NCI-H1417 (cell line): ENCODE data around the gene HTR5A.
"Not testable (repeated sequence)": the region's sequence is repeated elsewhere in the genome, so short reads cannot be mapped to it uniquely, and the experiment has no call there.

Source experiments
- DNase-seq, 3 experiments: peaks; one replicate each; lab custom pipeline; 2025; lab: John Stamatoyannopoulos, UW

HTR5A gene

GRCh38 chr7:155069992-155070751, at the start of gene HTR5A:
Gene HTR5A, plus strand, starts transcription at chr7:155070324. Its CDS starts 576 bp downstream, at chr7:155070900.
- peak in 2 of 3 experiments; percentile 57 to 63 for DNase-seq

DNA sequence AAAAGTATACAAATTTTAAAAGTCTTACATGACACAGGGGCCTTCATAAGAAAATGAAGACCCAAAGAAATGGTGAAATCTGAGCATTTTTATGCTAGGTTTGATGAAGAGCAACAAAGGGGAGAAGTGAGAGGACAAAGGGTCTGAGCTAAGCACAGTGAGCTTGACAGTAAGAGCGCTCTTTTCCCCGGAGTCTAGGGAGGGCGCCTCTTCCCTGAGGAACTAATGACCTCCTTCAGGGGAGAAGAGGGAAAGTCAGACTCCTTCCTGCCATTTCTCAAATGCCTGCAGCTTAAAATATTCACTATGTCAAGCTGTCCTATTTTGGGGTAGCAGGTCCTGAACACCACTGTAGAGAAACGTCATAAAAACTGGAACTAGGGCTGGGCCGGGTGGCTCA, 49.1 kb upstream of the HTR5A start:
- DNase-seq, result no peak

- no peak for DNase-seq
Measured at GRCh38 chr7:155021699-155022145, 48.4 kb upstream of the HTR5A start.

DNA sequence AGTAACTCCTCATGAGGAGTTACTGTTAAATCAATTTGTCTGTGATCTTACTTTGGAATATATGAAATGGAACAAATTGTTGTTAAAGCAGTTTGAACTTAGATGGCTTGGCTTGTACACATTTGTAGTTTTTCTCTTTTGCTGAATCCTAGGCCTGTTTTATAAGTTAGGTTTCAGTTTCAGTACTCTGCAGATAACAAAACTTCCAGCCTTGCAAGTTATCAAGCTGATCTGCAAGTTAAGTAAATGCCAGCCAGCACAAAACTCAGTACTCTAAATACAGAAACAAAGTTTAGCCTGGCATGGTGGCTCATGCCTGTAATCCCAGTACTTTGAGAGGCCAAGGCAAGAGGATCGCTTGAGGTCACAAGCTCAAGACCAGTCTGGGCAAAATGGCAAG, 42.2 kb upstream of the HTR5A start:
- DNase-seq, result no peak

DNA sequence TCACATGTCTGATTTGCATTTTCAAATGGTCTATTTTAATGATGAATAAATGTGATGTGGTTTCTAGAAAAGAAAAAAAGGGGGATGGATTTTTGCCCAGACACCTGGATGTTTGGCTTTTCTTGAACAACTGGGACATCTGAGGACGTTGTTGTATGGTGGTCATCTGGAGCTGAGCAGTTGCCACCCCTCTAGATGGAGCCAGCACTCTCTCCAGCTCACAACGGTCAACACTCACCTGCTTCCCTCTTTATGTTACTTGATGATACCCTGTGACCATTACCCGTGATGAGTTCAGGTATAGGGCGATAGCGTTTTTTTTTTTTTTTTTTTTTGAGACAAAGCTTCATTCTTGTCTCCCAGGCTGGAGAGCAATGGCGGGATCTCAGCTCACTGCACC, 37.1 kb upstream of the HTR5A start:
- peak in 2 of 3 experiments; percentile 20 to 58 for DNase-seq

DNA sequence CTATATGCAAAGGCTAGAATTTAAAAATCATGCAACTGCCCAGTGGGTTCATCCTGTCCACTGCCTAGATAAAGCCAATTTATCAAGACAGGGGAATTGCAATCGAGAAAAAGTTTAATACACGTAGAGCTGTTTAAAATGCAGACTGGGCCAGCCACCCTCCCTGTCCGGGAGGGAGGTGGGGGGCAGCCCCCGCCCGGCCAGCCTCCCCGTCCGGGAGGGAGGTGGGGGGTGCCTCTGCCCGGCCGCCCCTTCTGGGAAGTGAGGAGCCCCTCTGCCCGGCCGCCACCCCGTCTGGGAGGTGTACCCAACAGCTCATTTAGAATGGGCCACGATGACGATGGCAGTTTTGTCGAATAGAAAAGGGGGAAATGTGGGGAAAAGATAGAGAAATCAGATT, 35.6 kb upstream of the HTR5A start:
- not testable (repeated sequence) for DNase-seq

GRCh38 chr7:155038335-155038734, 31.8 kb upstream of the HTR5A start:
- DNase-seq, result no peak

GRCh38 chr7:155043756-155044155, 26.4 kb upstream of the HTR5A start:
- DNase-seq, result no peak

DNA sequence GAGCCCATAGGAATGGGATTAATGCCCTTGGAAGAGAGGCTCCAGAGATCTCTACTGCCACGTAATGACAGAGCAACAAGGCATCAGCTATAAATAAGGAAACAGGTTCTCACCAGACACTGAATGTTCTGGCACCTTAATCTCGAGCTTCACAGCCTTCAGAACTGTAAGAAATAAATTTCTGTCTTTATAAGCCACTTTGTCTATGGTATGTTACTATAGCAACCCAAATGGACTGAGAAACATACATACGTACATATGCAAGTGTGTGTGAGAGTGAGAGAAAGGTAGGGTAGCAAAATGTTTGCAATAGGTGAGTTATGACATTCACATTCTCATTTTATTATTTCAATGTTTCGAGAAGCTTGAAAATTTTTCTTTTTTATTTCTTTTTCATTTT, 22.1 kb upstream of the HTR5A start:
- no peak for DNase-seq

GRCh38 chr7:155051355-155051754, 18.8 kb upstream of the HTR5A start:
- no peak for DNase-seq

GRCh38 chr7:155053002-155053401, 17.1 kb upstream of the HTR5A start:
- no peak for DNase-seq

- DNase-seq, result no peak
Measured at GRCh38 chr7:155054761-155055160, 15.4 kb upstream of the HTR5A start.

DNA sequence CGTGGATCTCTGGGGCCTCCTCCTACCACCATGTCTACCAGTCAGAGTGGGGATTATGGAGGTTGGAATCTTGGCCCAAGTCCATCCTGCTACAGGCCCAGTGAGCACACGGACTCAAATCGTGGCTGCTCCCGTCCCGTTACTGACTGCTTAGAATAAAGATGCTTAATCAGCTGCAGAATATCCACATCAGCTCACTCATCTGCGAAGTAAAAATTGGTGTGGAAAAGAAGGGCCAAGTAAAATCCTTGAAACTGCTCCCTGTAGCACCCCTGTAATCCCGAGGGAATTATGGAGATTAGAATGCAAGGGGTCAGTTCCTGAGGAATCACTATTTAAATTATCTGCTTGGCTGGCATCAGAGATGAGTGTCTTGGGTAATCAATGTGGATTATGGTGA, 13.0 kb upstream of the HTR5A start:
- DNase-seq, result no peak

GRCh38 chr7:155058896-155059295, 11.2 kb upstream of the HTR5A start:
- DNase-seq, result no peak

DNA sequence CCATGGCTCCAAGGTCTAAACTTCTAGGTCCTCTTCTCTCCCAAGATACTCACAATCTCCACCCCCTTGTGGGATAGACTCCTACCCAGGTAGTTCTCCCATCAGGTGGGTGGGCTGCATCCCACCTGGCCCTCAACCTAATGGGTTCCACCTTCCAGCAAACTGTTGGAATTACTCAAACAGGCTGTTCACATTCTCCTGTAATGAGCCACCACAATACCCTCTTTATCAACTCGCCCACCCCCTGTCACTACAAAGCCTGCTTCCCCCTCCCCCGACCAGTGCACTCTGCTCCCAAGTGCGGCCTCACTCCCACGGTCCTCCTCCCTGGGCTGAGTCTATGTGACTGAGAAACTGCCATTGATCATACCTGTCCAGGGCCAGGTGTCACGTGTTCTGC, 10.4 kb upstream of the HTR5A start:
- DNase-seq, result no peak

DNA sequence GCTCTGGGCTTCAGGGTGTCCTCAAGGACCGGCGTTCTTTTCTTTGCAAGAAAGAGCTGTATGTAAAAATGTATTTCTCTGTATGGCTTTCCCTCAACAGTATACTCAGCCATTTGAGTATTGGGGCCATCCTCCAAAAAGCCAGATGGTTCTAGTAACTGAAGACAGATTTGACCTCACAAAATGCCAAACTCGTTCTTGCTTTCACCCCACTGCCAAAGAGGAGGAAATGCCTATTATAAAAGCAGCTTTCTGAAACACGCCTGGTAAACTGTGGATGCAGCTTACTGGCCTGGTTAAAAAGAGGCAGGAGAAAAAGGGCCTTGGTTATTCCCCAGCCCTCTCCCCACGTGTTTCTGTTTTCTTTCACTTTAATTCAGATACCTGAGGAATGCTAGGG, 7.7 kb upstream of the HTR5A start:
- DNase-seq, result no peak

GRCh38 chr7:155064186-155064585, 5.9 kb upstream of the HTR5A start:
- no peak for DNase-seq

- DNase-seq, result peak in 2 of 3 experiments; percentile 29 to 35
Measured at GRCh38 chr7:155066417-155066950, 3.6 kb upstream of the HTR5A start.

GRCh38 chr7:155071121-155071651, 1.1 kb downstream of the HTR5A start:
- no peak for DNase-seq

DNA sequence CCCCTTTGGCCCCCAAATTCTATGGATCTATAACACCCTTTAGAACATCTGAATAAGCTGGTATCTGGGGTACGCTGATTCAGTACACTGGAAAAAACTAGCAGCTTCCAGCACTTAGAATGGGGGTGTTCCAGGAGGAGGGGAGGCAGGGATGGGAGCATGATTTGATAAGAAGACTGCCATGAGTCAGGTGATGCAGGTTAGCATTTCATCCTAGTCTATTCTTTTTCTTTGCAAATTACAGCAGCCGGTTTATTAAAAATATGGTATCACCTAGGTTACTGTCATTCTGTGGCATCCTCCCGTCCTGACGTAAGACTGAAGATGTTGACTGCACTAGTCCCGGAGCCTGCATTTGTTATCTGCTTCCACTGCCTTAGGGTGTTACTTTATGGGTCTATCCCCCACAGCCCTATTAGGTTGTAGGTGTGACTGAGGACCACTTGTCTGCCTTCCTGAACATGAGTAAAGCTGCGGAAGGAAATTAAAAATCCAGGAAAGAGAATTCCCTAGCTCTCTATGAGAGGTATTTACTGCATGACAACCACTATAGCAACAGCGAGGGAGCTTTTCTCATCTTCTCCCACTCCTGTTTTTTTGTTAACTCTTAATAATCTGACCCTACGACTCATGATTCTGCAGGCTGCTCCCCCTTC, 1.9 kb downstream of the HTR5A start:
- no peak for DNase-seq

DNA sequence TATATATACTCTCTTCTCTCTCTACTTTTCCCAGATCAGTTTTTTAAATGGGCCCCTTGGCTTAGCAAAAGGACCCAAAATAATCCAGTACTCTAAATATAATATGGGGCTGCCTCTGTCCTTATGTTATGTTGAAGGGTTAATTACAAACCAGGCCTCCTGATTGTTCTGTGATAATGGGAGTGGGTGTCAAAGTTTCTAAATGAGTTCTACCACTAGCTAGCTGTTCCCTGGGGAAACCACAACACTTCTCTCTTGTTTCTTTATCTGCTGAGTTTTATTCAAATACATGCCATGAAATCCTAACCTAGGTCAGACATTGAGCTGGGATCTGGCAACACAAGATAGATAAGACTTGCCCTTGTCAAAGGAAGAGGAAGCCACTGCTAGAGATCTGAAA, 3.8 kb downstream of the HTR5A start:
- DNase-seq, result no peak

DNA sequence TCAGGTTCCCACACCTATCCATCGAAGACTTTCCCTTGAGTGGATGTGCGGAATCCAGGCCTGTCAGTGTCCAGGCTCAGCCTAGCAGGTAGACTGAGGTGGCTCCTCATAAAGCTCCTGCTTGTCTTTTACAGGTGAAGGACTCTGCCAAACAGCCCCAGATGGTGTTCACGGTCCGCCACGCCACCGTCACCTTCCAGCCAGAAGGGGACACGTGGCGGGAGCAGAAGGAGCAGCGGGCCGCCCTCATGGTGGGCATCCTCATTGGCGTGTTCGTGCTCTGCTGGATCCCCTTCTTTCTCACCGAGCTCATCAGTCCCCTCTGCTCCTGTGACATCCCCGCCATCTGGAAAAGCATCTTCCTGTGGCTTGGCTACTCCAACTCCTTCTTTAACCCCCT, 13.9 kb downstream of the HTR5A start:
- no peak for DNase-seq

- no peak for DNase-seq
Measured at GRCh38 chr7:155084969-155085368, 14.8 kb downstream of the HTR5A start.
